AG20443 (cell line): ENCODE measurements around the gene SH3RF3.

Source experiments
- DNase-seq: peaks from one replicate; pipeline ENCODE4 v3.0.0; 2012; ENCODE audit warnings: low spot score, mixed read lengths

Gene SH3RF3

GRCh38 chr2:109353806-109354745, 225.1 kb downstream of the SH3RF3 start:
- no peak for DNase-seq

DNA sequence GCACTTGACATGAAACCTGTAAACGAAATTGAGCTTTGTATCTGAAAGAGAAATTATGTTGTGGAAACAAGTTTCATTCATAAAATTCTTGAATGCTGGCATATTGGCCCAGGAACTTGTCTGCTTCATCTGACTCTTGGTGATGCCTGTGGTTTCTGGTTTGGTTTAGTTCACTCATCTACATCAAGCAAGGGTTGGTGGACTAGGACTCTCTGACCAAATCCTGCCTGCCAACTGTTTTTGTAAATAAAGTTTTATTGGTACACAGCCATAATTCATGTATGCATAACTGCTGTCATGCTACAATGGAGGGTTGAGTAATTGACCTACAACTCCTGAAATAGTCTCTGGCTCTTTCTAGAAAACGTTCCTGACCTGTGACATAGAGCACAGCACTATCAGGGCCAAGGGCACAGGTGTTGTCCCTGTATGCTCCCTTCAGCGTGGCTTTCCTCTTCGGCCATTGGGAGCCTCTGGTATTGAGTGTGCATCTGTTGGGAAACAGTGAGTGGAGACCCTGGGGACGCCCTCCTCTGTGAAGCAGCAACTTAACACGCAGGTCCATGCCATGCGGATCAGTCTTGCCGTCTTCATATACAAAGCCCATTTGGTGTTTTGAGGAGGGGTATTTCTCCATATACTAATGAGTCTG, 226.3 kb downstream of the SH3RF3 start:
- DNase-seq: no peak

GRCh38 chr2:109356324-109357035, 227.5 kb downstream of the SH3RF3 start:
- no peak for DNase-seq

DNA sequence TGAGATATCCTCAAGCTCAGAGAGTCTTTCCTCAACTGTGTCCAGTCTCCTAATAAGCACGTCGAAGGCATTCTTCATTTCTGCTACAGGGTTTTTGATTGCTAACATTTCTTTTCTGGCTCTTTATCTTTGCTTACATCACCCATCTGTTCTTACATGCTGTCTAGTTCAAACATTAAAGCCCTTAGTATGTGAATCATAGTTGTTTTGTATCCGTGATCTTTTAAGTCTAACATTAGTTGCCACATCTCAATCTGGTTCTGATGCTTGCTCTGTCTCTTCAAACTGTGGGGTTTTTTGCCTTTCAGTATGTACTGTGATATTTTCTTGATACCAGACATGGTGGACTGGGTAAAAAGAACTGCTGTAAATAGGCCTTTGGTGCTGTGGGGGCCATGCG, 235.2 kb downstream of the SH3RF3 start:
- DNase-seq: no peak

GRCh38 chr2:109365131-109365530, 236.1 kb downstream of the SH3RF3 start:
- DNase-seq: no peak

DNA sequence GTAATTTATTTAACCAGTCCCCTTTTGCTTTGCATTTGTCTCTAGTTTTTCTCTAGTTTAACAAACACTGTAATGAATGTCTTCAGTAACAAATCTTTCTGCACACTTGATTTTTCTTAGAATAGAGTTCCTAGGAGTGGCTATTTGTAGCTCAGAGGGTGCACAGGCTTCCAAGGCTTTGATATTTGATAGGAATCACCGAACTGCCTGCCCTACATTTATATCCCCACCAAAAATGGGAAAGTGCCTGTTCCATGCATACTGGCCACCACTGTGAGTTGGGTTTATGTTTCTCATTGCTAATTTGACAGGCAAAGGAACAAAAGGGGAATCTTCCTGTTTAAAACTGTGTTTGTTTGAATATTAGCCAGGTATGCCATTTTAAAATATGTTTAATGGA, 238.7 kb downstream of the SH3RF3 start:
- DNase-seq: no peak

DNA sequence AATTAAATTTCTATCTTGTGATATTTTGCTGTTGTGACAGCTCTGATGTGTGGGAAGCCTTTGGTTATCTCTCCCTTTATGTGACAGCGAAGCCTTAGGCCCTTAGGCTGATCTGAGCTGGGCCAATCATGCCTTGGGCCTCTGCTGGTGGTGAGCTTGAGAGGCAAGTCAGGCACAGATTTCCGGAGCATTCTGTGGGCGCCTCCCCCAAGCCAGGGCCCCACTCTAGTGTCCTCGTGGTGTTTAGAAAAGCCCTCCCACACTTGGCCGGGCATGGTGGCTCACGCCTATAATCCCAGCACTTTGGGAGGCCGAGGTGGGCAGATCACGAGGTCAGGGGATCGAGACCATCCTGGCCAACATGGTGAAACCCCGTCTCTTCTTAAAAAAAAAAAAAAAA, 239.8 kb downstream of the SH3RF3 start:
- DNase-seq: no peak

DNA sequence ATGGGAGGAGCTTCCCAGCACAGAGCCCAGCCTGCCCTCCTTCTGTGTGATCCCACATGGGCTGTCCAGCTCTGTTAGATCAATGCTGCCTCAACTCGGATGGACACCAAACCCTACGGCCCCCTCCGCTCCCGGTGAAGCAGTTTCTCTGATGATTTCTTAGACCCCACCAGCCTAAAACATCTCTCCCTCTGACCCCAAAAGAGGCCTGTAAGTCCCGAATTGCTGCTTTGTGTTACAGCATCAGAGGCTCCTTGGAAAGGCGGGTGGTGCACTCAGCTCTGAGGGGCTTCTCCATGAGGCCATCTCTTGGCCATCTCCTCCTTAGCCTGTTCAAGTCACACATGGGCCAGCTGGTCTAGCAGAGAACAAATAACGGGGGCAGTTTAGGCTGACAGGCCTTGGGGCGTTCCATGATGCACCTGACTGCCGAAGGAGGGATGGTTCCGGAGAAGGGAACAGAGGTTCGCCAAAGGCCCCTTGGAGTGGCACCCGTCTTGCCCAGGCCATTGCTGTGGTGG, 240.7 kb downstream of the SH3RF3 start:
- no peak for DNase-seq

DNA sequence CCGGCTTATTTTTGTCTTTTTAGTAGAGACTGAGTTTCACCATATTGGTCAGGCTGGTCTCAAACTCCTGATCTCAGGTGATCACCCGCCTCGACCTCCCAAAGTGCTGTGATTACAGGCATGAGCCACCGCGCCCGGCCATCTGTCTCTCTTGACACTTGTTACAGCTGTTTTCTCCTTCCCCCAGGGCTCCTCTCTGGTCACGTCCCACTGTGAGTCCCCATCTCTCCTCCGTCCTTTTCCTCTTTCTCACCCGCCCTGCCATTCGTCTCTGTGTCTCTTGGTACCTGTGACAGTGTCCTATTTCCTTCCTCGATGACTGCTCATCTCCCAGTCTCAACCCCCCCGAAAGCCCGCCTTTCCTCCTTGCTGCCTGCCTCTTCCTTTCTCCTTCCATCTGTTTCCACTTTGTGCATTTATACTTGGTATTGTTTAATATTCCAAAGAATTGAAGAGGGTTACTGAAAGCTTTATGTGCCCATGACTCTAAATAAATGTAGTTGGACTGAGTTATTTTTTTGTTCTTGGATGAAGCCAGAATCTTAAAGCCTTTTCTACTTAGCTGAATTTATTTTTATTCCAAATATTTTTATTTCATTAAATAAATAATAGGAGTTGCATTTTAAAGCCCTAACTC, 241.5 kb downstream of the SH3RF3 start:
- no peak for DNase-seq

GRCh38 chr2:109371481-109372170, 242.6 kb downstream of the SH3RF3 start:
- no peak for DNase-seq

DNA sequence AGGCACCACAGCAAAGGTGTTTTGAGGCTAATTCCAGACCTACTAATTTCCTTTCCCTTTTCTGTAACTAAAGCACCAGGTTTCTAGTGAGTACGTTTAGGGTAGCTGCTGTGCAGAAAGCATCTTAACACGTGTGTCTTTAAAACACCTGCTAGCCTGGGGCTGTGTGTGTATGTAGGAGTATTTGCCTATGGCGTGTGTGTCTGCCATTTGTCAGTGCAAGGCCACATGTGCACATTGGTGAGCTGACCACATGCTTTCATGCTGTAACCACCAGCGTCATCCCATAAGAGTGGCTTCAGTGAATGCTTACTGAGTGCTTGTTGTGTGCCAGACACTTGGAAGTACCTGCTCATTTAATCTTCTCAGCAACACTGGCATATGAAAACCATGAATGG, 243.2 kb downstream of the SH3RF3 start:
- no peak for DNase-seq

GRCh38 chr2:109372614-109373013, 243.6 kb downstream of the SH3RF3 start:
- no peak for DNase-seq

DNA sequence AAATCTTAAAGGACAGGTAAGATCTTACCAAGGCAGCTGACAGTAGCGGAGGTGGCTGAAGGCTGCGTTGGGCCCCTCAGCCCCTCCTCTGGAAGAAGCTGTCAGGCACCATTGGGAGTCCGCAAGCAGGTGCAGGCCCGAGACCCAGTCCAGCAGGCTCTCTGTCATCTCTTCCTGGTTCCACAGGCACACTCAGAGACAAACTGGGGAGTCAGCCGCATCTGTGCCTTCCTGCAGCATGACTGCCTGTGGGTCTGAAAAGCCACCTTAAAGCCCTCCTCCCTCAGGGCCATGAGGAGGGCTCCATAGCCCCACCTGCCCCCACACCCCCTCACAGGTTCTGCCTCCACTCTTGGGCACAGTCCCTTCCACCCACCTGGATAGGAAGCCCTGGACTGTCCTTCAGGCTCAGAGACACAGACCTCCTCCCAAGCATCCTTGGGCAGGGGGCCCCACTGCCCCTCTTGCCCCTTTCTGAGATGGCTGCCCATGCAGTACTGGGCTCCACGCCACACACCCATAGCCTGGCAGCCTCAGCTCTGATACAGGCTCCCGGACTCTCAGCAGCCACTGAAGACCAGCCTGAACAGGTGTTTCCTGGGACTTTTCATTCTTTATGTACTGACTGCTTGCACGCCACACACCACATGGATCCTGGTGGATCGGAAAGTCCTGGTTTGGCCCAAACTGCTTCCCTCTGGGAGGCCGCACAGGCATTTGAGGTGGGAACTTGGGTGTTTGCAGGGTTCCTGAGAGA, 245.0 kb downstream of the SH3RF3 start:
- DNase-seq: no peak

- DNase-seq: no peak
Measured at GRCh38 chr2:109374548-109375130, 245.6 kb downstream of the SH3RF3 start.

GRCh38 chr2:109375131-109375561, 246.1 kb downstream of the SH3RF3 start:
- no peak for DNase-seq

- no peak for DNase-seq
Measured at GRCh38 chr2:109375656-109376055, 246.7 kb downstream of the SH3RF3 start.

DNA sequence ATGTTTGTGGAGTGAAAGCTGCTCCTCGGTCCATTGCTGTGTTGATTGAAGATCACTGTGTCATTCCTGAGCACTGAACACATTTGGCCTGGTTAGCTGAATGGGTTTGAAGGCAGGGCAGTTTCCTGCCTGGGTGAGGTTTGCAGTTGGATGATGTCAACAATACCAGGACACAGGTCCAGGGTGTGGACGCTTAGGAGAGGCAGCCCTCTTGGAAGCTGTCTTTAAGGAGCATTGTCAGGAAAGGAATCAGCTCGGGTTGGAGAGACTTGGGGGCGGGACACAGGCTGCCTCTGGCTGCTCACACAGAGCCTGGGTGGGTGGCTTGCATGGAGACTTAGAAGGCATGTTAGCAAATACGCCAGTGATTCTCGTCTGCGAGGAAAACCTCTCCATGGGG, 247.1 kb downstream of the SH3RF3 start:
- DNase-seq: peak; percentile 64

DNA sequence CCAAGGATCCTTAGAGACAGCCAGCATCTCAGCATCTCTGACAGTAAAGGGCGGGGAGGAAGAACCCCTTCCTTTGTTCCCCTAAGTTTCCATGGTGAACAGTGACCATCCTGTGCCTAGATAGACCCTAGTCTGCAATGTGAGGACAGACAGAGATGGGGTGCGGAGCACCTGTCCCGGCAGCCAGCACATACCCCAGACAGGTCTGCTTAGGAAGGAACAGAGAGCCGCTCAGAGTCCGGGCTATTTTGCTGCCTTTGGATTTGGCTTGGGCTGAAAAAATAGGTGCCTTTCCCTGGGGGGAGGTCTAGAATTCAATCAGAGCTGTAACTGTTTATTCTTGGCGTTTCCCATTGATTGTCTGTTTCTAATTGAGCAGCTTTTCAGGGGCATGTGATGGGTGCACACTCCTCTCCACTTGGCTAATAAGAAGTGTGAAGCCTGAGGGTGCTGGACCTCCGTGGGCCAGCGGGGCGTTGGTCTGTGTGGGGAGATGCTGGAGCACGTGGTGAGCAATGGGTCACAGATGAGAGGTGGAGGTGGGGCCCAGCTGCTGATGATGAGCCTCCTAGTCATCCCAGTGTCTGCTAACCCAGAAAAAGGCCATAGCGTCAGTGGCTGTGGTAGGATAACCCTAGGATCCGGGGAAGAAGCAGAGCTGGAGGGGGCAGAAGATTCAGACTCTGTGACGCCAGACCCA, 247.9 kb downstream of the SH3RF3 start:
- DNase-seq: peak; percentile 39

DNA sequence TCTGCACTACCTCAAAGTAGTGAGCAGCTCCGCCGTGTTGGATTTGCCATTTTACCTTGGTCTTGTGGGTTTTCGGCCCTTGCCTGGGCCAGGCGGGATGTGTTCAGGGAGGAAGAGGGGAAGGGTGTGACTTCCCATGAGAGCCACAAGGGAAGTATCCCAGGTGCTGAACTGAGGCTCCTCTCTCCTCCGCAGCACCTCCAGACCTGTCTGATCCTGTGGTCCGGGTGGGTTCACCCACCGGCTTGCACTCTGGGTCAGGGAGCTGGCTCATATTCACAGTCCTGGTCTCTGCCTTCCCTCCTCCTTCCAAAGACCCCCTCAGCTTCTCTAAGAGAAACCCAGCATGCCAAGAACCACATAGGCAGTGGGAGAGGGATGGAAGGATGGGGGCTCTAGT, 249.0 kb downstream of the SH3RF3 start:
- DNase-seq: no peak

- DNase-seq: no peak
Measured at GRCh38 chr2:109378682-109379081, 249.7 kb downstream of the SH3RF3 start.
